SK-N-SH (cell line): ENCODE results near the gene ARMC3. TPM values are rescaled to one million over a fixed set of nuclear protein-coding genes. Genes with fewer than 3 reads are reported as not detected.
A peak's percentile ranks its signal among the peaks of the same experiment; 100 is the strongest.

Experiments
- CTCF ChIA-PET: fragments of 300-600, 350-600 bp; formaldehyde crosslinking; extraction: SDS; loops from one replicate; lab custom pipeline; 2021; lab: Yijun Ruan, JAX
- POLR2A ChIA-PET: fragments of 350-600 bp; sonication (Branson Sonifier 250); formaldehyde crosslinking; extraction: SDS; loops from one replicate; lab custom pipeline; 2020; ENCODE audit warnings: antibody characterized with exemption, inconsistent platforms; lab: Yijun Ruan, JAX
- DNase-seq: peaks from one replicate; pipeline ENCODE4 v3.0.0; 2012
- H2AFZ ChIP-seq: fragments of 200-600 bp; sonication (generic); 2 replicates; pipeline ENCODE4 v1.8.1; 2016; ENCODE audit warnings: antibody characterized with exemption, mild to moderate bottlenecking, low read depth
- H3F3A ChIP-seq: fragments of 200-600 bp; sonication (generic); replicated peaks from 2 replicates; pipeline ENCODE3; 2016; ENCODE audit warnings: antibody characterized with exemption, mild to moderate bottlenecking; ENCODE audit not compliant: insufficient read depth
- H3K27ac ChIP-seq, 2 experiments: fragments of 200-500 bp in 1 of 2; fragments of 200-600 bp in 1 of 2; sonication (Bioruptor generic) in 1 of 2; sonication (generic), shearing (Covaris generic) in 1 of 2; 2 replicates each; pipeline versions ENCODE4 v1.5.1 to v1.6.1; 2014 to 2016; ENCODE audit warnings: low read depth in 2 of 2, inconsistent platforms in 1 of 2, low read length in 1 of 2, mild to moderate bottlenecking in 1 of 2, mixed read lengths in 1 of 2
- H3K27me3 ChIP-seq: fragments of 200-600 bp; sonication (generic), shearing (Covaris generic); 2 replicates; pipeline ENCODE4 v1.6.1; 2016; ENCODE audit warnings: mixed run types; ENCODE audit not compliant: insufficient read depth
- H3K36me3 ChIP-seq, 2 experiments: fragments of 200-500 bp in 1 of 2; fragments of 200-600 bp in 1 of 2; sonication (Bioruptor generic) in 1 of 2; sonication (generic) in 1 of 2; replicated peaks in 1 of 2; 2 replicates each; pipeline versions ENCODE3 to v1.5.1; 2014 to 2016; ENCODE audit warnings: low read length in 1 of 2, mild to moderate bottlenecking in 1 of 2; ENCODE audit not compliant: insufficient read depth in 2 of 2, control insufficient read depth in 1 of 2
- H3K4me1 ChIP-seq, 2 experiments: fragments of 200-500 bp in 1 of 2; fragments of 200-600 bp in 1 of 2; sonication (Bioruptor generic) in 1 of 2; sonication (generic), shearing (Covaris generic) in 1 of 2; 2 replicates each; pipeline versions ENCODE4 v1.5.1 to v1.6.1; 2014 to 2016; ENCODE audit warnings: low read depth in 1 of 2, low read length in 1 of 2, mixed run types in 1 of 2; ENCODE audit not compliant: insufficient read depth in 2 of 2, control insufficient read depth in 1 of 2
- H3K4me2 ChIP-seq: fragments of 200-600 bp; sonication (generic), shearing (Covaris generic); 2 replicates; pipeline ENCODE4 v1.6.1; 2017; ENCODE audit warnings: mixed run types
- H3K4me3 ChIP-seq, 2 experiments: fragments of 200-500 bp in 1 of 2; fragments of 200-600 bp in 1 of 2; sonication (Bioruptor generic) in 1 of 2; sonication (generic), shearing (Covaris generic) in 1 of 2; 2 replicates each; pipeline versions ENCODE4 v1.5.1 to v1.8.1; 2014 to 2016; ENCODE audit warnings: low read depth in 2 of 2, inconsistent platforms in 1 of 2, low read length in 1 of 2, mild to moderate bottlenecking in 1 of 2, mixed read lengths in 1 of 2, moderate library complexity in 1 of 2
- H3K79me2 ChIP-seq: fragments of 200-600 bp; sonication (generic); 2 replicates; pipeline ENCODE4 v1.8.1; 2017; ENCODE audit warnings: mild to moderate bottlenecking; ENCODE audit not compliant: insufficient read depth
- H3K9ac ChIP-seq: fragments of 200-600 bp; sonication (generic); 2 replicates; pipeline ENCODE4 v1.6.1; 2017; ENCODE audit warnings: mixed run types
- H3K9me2 ChIP-seq: fragments of 200-600 bp; sonication (generic); 2 replicates; pipeline ENCODE4 v1.6.1; 2017; ENCODE audit warnings: mixed run types
- H3K9me3 ChIP-seq: fragments of 200-600 bp; sonication (generic); 2 replicates; pipeline ENCODE4 v1.6.1; 2017; ENCODE audit warnings: mixed run types, mild to moderate bottlenecking, moderate library complexity
- H4K20me1 ChIP-seq: fragments of 200-600 bp; sonication (generic); 2 replicates; pipeline ENCODE4 v1.6.1; 2017; ENCODE audit warnings: mild to moderate bottlenecking, mixed run types; ENCODE audit not compliant: insufficient read depth
- CTCF ChIP-seq: fragments of 200-600 bp; sonication (generic); IDR thresholded peaks from 2 replicates; pipeline ENCODE4 v1.6.1; 2017; ENCODE audit warnings: antibody characterized with exemption, mild to moderate bottlenecking, moderate library complexity
- ELF1 ChIP-seq: IDR thresholded peaks from 2 replicates; pipeline ENCODE4 v1.4.0; 2012
- EP300 ChIP-seq, 2 experiments: IDR thresholded peaks; 2 replicates each; pipeline versions ENCODE4 v1.4.0 to v1.6.1; 2012; ENCODE audit warnings: borderline replicate concordance in 1 of 2, low read depth in 1 of 2, low read length in 1 of 2
- FOXJ3 ChIP-seq: sonication (generic); formaldehyde crosslinking; IDR thresholded peaks from 2 replicates; pipeline ENCODE4 v1.5.1; 2020; ENCODE audit warnings: mild to moderate bottlenecking, missing genetic modification reagents
- GATA2 ChIP-seq: sonication (generic); formaldehyde crosslinking; IDR thresholded peaks from 2 replicates; pipeline ENCODE4 v1.5.0; 2020; ENCODE audit warnings: mild to moderate bottlenecking, missing genetic modification reagents
- JUND ChIP-seq: IDR thresholded peaks from 2 replicates; pipeline ENCODE4 v1.4.0; 2012
- MEF2A ChIP-seq: IDR thresholded peaks from 2 replicates; pipeline ENCODE4 v1.4.0; 2012; ENCODE audit warnings: low read depth, borderline replicate concordance
- RAD21 ChIP-seq: IDR thresholded peaks from 2 replicates; pipeline ENCODE4 v1.6.1; 2012; ENCODE audit warnings: mild to moderate bottlenecking, low read length
- RCOR1 ChIP-seq: fragments of 150-350 bp; IDR thresholded peaks from 2 replicates; pipeline ENCODE4 v1.6.1; 2017; ENCODE audit warnings: antibody characterized with exemption, low read length
- REST ChIP-seq: IDR thresholded peaks from 2 replicates; pipeline ENCODE4 v1.6.1; 2012; ENCODE audit warnings: mild to moderate bottlenecking, low read depth, low read length, moderate library complexity
- SMC3 ChIP-seq: IDR thresholded peaks from 2 replicates; pipeline ENCODE4 v1.6.1; 2012; ENCODE audit warnings: low read depth, low read length, improper control_type of control experiment
- TAF1 ChIP-seq: IDR thresholded peaks from 2 replicates; pipeline ENCODE4 v1.6.1; 2012; ENCODE audit warnings: low read depth, mild to moderate bottlenecking, low read length, moderate library complexity, borderline replicate concordance
- YY1 ChIP-seq: IDR thresholded peaks from 2 replicates; pipeline ENCODE4 v1.4.0; 2012; ENCODE audit warnings: low read depth, mild to moderate bottlenecking
- WGBS: methylation state at CpG from one replicate; pipeline ENCODE4 v1.1.6; 2017; ENCODE audit warnings: low lambda C conversion rate; 5-methylcytosine and 5-hydroxymethylcytosine counted together
- polyA plus RNA-seq, 3 experiments: library from polyadenylated mRNA; depleted of rRNA; stranded (reverse); fragments of >200 nt; gene quantifications; 2 replicates each; pipeline ENCODE4 v1.2.3, GENCODE V29; 2012
- small RNA-seq, 7 experiments: library from RNA; depleted of rRNA; stranded (forward); fragments of <200 nt; gene quantifications; one replicate each; pipeline ENCODE3, GENCODE V24; 2012

ARMC3 gene
- polyA plus RNA-seq, 1 of the 3 experiments (the other 2 are of a cell fraction) = not detected

- no peaks in the 10 kb centered on the region for H3K36me3 ChIP-seq
- H3K79me2 ChIP-seq = no peaks in the 10 kb centered on the region
- H3K4me2 ChIP-seq = no peak overlapping the region
- no peak overlapping the region for H2AFZ ChIP-seq
- peaks cover 0 to 9% of the 10 kb centered on the region in 2 experiments; a peak in 2 of 4 replicates for H3K4me1 ChIP-seq
- peak overlapping the region in 1 of 2 experiments; percentile 55; a peak in 2 of 4 replicates for H3K27ac ChIP-seq
- CTCF ChIA-PET = interaction anchor here (0.8 to 1.6 kb wide), 6 partner anchors 13 to 93 kb away, joined by 3 to 6 read pairs (median 3); no protein-coding TSS in a partner anchor
- no peaks in the 10 kb centered on the region for H3K9me3 ChIP-seq
- 9% methylated on average over 7 of the region's 7 CpGs for WGBS
- DNase-seq = peak; percentile 46
- H4K20me1 ChIP-seq = no peaks in the 10 kb centered on the region
- no peaks in the 10 kb centered on the region for H3K27me3 ChIP-seq
- no peaks in the 10 kb centered on the region for H3K9me2 ChIP-seq
- H3K9ac ChIP-seq = no peak overlapping the region
- no peaks in the 10 kb centered on the region for H3F3A ChIP-seq
- no peak overlapping the region for H3K4me3 ChIP-seq
- POLR2A ChIA-PET = no interaction called here
- TF ChIP-seq MEF2A (no peak), RCOR1 (0 out of 2 replicates have a peak, but pooled peaks have one; percentile 32), FOXJ3 (CRISPR knock-in tag) (0 out of 2 replicates have a peak, but pooled peaks have one; percentile 23), JUND (no peak), GATA2 (CRISPR knock-in tag) (peak; percentile 70), EP300 (IDR thresholded peaks at IDR 0.05; ENCODE audit: borderline replicate concordance in 1 of 2, low read depth in 1 of 2, low read length in 1 of 2) (peak in 1 of 2 experiments; percentile 63; a peak in 2 of 4 replicates)
- TF ChIP-seq, all 33 proteins: peak for 4
These were observed 153.4 kb downstream of the ARMC3 start for GRCh38 chr10:23081221-23081750.

GRCh38 chr10:23081891-23082290 lies 154.0 kb downstream of the ARMC3 start:
- Histone ChIP-seq H3K27me3 (no peaks in the 10 kb centered on the region), H3K4me2 (no peak overlapping the region), H2AFZ (no peak overlapping the region), H3K9me2 (no peaks in the 10 kb centered on the region), H3K27ac (no peak overlapping the region; a peak in 1 of 4 replicates), H3K4me1 (peaks cover 0 to 9% of the 10 kb centered on the region in 2 experiments; a peak in 2 of 4 replicates), H3K9ac (no peak overlapping the region), H3K36me3 (no peaks in the 10 kb centered on the region), H3F3A (no peaks in the 10 kb centered on the region), H3K9me3 (no peaks in the 10 kb centered on the region), H3K4me3 (no peak overlapping the region), H4K20me1 (no peaks in the 10 kb centered on the region), H3K79me2 (no peaks in the 10 kb centered on the region)
- DNase-seq = no peak
- 74% methylated on average over 4 of the region's 4 CpGs for WGBS
- TF ChIP-seq REST (no peak), YY1 (no peak), TAF1 (no peak), RAD21 (peak; percentile 33), JUND (no peak), ELF1 (no peak), CTCF (peak; percentile 29; the same call in 1 of the 2 replicates), SMC3 (no peak)
- CTCF ChIA-PET = interaction anchor here (0.9 to 1.6 kb wide), 2 partner anchors 92 to 739 kb away, joined by 3 to 6 read pairs; no protein-coding TSS in a partner anchor
- POLR2A ChIA-PET = no interaction called here

Small RNAs within 50 kb of the gene (small RNA-seq; reads per million reads assigned to genes)
- gene RNA5SP304 = 0 to 3.4 (median 1.7) reads per million in 7 experiments

Other genes with a start within 250 kb of the ARMC3 start
- 10.8 and 10.9 TPM in 2 replicates for gene PIP4K2A, start 213.5 kb upstream of the ARMC3 start, polyA plus RNA-seq (2012; rRNA removed)
- 42.3 and 44.0 TPM in 2 replicates for gene MSRB2, start 167.5 kb downstream of the ARMC3 start, polyA plus RNA-seq (2012; rRNA removed)